Osteocyte (in vitro differentiated cells): ENCODE measurements around the gene SOBP. TPM values are rescaled to one million over a fixed set of nuclear protein-coding genes. Genes with fewer than 3 reads are reported as not detected.

Experiments used
- DNase-seq: peaks from one replicate; pipeline ENCODE4 v3.0.0; 2021; ENCODE audit warnings: mixed read lengths; ENCODE audit not compliant: unreplicated experiment; ENCODE audit errors: extremely low spot score
- H3K27ac Mint-ChIP-seq: one replicate; pipeline ENCODE4 v1.8.0; 2021; ENCODE audit warnings: mild to moderate bottlenecking, mixed read lengths; ENCODE audit not compliant: unreplicated experiment
- H3K27me3 Mint-ChIP-seq: one replicate; pipeline ENCODE4 v1.8.0; 2021; ENCODE audit warnings: mixed read lengths; ENCODE audit not compliant: unreplicated experiment
- H3K36me3 Mint-ChIP-seq: one replicate; pipeline ENCODE4 v1.8.0; 2021; ENCODE audit warnings: mixed read lengths; ENCODE audit not compliant: unreplicated experiment
- H3K4me1 Mint-ChIP-seq: one replicate; pipeline ENCODE4 v1.8.0; 2021; ENCODE audit warnings: mixed read lengths; ENCODE audit not compliant: unreplicated experiment
- H3K4me3 Mint-ChIP-seq: one replicate; pipeline ENCODE4 v1.8.0; 2021; ENCODE audit warnings: mild to moderate bottlenecking, moderate library complexity, mixed read lengths; ENCODE audit not compliant: unreplicated experiment
- H3K9me3 Mint-ChIP-seq: one replicate; pipeline ENCODE4 v1.8.0; 2021; ENCODE audit warnings: mixed read lengths; ENCODE audit not compliant: unreplicated experiment
- CTCF ChIP-seq: fragments of 200-600 bp; sonication (generic); IDR thresholded peaks from 2 replicates; pipeline ENCODE4 v1.5.0; 2021; ENCODE audit warnings: antibody characterized with exemption, mild to moderate bottlenecking, moderate library complexity
- total RNA-seq: library from RNA; stranded (reverse); gene quantifications from 2 replicates; pipeline ENCODE4 v1.2.1, GENCODE V29; 2021

The SOBP gene
- total RNA-seq, 1 donor from 2014 or later: 7.4 TPM

GRCh38 chr6:107691062-107691751 lies 201.3 kb downstream of the SOBP start:
- no peaks in the 10 kb centered on the region for H3K36me3 Mint-ChIP-seq
- peak overlapping the region; percentile 26 for H3K4me3 Mint-ChIP-seq
- H3K9me3 Mint-ChIP-seq: no peaks in the 10 kb centered on the region
- H3K27ac Mint-ChIP-seq: peak overlapping the region; percentile 73
- DNase-seq: no peak
- H3K4me1 Mint-ChIP-seq: peaks cover 29% of the 10 kb centered on the region
- H3K27me3 Mint-ChIP-seq: no peaks in the 10 kb centered on the region
- TF ChIP-seq CTCF: no peak

- Mint-ChIP-seq H3K4me3 (no peak overlapping the region), H3K27ac (peak overlapping the region; percentile 11), H3K27me3 (no peaks in the 10 kb centered on the region), H3K9me3 (no peaks in the 10 kb centered on the region), H3K36me3 (no peaks in the 10 kb centered on the region), H3K4me1 (peaks cover 32% of the 10 kb centered on the region)
- no peak for DNase-seq
- TF ChIP-seq CTCF: no peak
These were observed 202.4 kb downstream of the SOBP start for GRCh38 chr6:107692351-107692750.

GRCh38 chr6:107695061-107695720 lies 205.3 kb downstream of the SOBP start:
- no peak for TF ChIP-seq CTCF
- H3K36me3 Mint-ChIP-seq: no peaks in the 10 kb centered on the region
- H3K4me1 Mint-ChIP-seq: peaks cover 44% of the 10 kb centered on the region
- DNase-seq: no peak
- H3K4me3 Mint-ChIP-seq: no peak overlapping the region
- peaks cover 4% of the 10 kb centered on the region for H3K9me3 Mint-ChIP-seq
- H3K27me3 Mint-ChIP-seq: no peaks in the 10 kb centered on the region
- H3K27ac Mint-ChIP-seq: no peak overlapping the region

- H3K4me1 Mint-ChIP-seq: peaks cover 19% of the 10 kb centered on the region
- H3K36me3 Mint-ChIP-seq: no peaks in the 10 kb centered on the region
- no peak for TF ChIP-seq CTCF
- no peaks in the 10 kb centered on the region for H3K27me3 Mint-ChIP-seq
- peaks cover 4% of the 10 kb centered on the region for H3K9me3 Mint-ChIP-seq
- H3K4me3 Mint-ChIP-seq: no peak overlapping the region
- peak overlapping the region; percentile 87 for H3K27ac Mint-ChIP-seq
- DNase-seq: no peak
These were observed 207.8 kb downstream of the SOBP start for GRCh38 chr6:107697682-107698081.

- Mint-ChIP-seq H3K27ac (peak overlapping the region; percentile 87), H3K4me3 (no peak overlapping the region), H3K9me3 (peaks cover 4% of the 10 kb centered on the region), H3K36me3 (no peaks in the 10 kb centered on the region), H3K4me1 (peaks cover 17% of the 10 kb centered on the region), H3K27me3 (no peaks in the 10 kb centered on the region)
- no peak for DNase-seq
- TF ChIP-seq CTCF: no peak
These were observed 208.2 kb downstream of the SOBP start for GRCh38 chr6:107698146-107698545.
